K562 (cell line): ENCODE results near the gene OPRL1. TPM values are rescaled to one million over a fixed set of nuclear protein-coding genes. Genes with fewer than 3 reads are reported as not detected.

Experiments used
- ATAC-seq: fragments of 200-7000 bp; cut with Tn5 transposase; 3 replicates; pipeline ENCODE4 v1.9.1; 2020; ENCODE audit warnings: moderate library complexity
- BruUV-seq: library from RNA; stranded (reverse); fragments of 400-500 nt; replicated peaks from 2 replicates; lab custom pipeline; 2021; lab: Mats Ljungman, UMichigan
- CTCF ChIA-PET: fragments of 300-600 bp; formaldehyde crosslinking; extraction: SDS; loops from one replicate; lab custom pipeline; 2021; ENCODE audit warnings: low intra/inter-chr PET ratio; lab: Yijun Ruan, JAX
- POLR2A ChIA-PET: fragments of 300-600, 350-650 bp; sonication (Branson Sonifier 250); formaldehyde crosslinking; extraction: SDS; loops from one replicate; lab custom pipeline; 2021; ENCODE audit warnings: antibody characterized with exemption, inconsistent platforms; lab: Yijun Ruan, JAX
- DNase-seq, 4 experiments: peaks; one replicate each; pipeline versions ENCODE4 v3.0.0 to v3.0.0-alpha.2; 2011 to 2018; ENCODE audit warnings: low spot score in 3 of 4, mixed read lengths in 3 of 4; ENCODE audit errors: extremely low read depth in 1 of 4
- FAIRE-seq: peaks from 2 replicates; lab custom pipeline; 2011; peaks lifted over from hg19 to GRCh38; lab: Jason Lieb, UNC
- H2AFZ ChIP-seq: 2 replicates; pipeline ENCODE4 v1.6.0; 2011; ENCODE audit warnings: low read depth, low read length, control low read depth, inconsistent platforms
- H3K27ac ChIP-seq: fragments of 200-600 bp; 3 replicates; pipeline ENCODE4 v1.8.0; 2011; ENCODE audit warnings: low read depth, mild to moderate bottlenecking, control low read depth, inconsistent platforms, low read length, moderate library complexity, mixed read lengths; ENCODE audit errors: extremely low read depth
- H3K27me3 ChIP-seq, 2 experiments: fragments of 300-600 bp in 1 of 2; 2 replicates in 1 of 2; 3 replicates in 1 of 2; pipeline versions ENCODE4 v1.6.0 to v1.8.0; 2011; ENCODE audit warnings: inconsistent platforms in 2 of 2, low read length in 2 of 2, mild to moderate bottlenecking in 1 of 2, mixed read lengths in 1 of 2, moderate library complexity in 1 of 2; ENCODE audit not compliant: control insufficient read depth in 2 of 2, insufficient read depth in 2 of 2
- H3K36me3 ChIP-seq: fragments of 300-600 bp; 3 replicates; pipeline ENCODE4 v1.8.0; 2011; ENCODE audit warnings: mild to moderate bottlenecking, low read length, inconsistent platforms; ENCODE audit not compliant: control insufficient read depth, insufficient read depth
- H3K4me1 ChIP-seq, 2 experiments: fragments of 200-600 bp in 1 of 2; replicated peaks in 1 of 2; 2 replicates in 1 of 2; 3 replicates in 1 of 2; pipeline versions ENCODE4 v1.5.1 to v1.8.0; 2011; ENCODE audit warnings: inconsistent platforms in 2 of 2, low read length in 2 of 2, mild to moderate bottlenecking in 1 of 2, mixed read lengths in 1 of 2, moderate library complexity in 1 of 2; ENCODE audit not compliant: control insufficient read depth in 2 of 2, insufficient read depth in 2 of 2
- H3K4me2 ChIP-seq: 2 replicates; pipeline ENCODE4 v1.6.1; 2011; ENCODE audit warnings: low read length, control low read depth, inconsistent platforms, mixed read lengths; ENCODE audit not compliant: insufficient read depth
- H3K4me3 ChIP-seq: fragments of 200-600 bp; sonication (generic), shearing (Covaris generic); 2 replicates; pipeline ENCODE4 v1.5.1; 2016; ENCODE audit warnings: control low read depth, inconsistent platforms
- H3K79me2 ChIP-seq: fragments of 200-600 bp; 3 replicates; pipeline ENCODE4 v1.8.0; 2011; ENCODE audit warnings: low read length, inconsistent platforms; ENCODE audit not compliant: control insufficient read depth, insufficient read depth
- H3K9ac ChIP-seq, 2 experiments: 2 replicates each; pipeline versions ENCODE4 v1.6.0 to v1.6.1; 2011; ENCODE audit warnings: low read depth in 2 of 2, low read length in 2 of 2, control low read depth in 1 of 2, inconsistent platforms in 1 of 2, mild to moderate bottlenecking in 1 of 2, mixed read lengths in 1 of 2; ENCODE audit not compliant: insufficient read depth in 1 of 2
- H3K9me1 ChIP-seq: one replicate; pipeline ENCODE4 v1.6.0; 2011; ENCODE audit warnings: inconsistent platforms, mild to moderate bottlenecking, low read length, moderate library complexity; ENCODE audit not compliant: control insufficient read depth, insufficient read depth
- H3K9me3 ChIP-seq: replicated peaks from 2 replicates; pipeline ENCODE4 v1.5.1; 2011; ENCODE audit warnings: low read depth, low read length, inconsistent platforms; ENCODE audit not compliant: control insufficient read depth, insufficient read depth
- H4K20me1 ChIP-seq: replicated peaks from 2 replicates; pipeline ENCODE4 v1.6.1; 2011; ENCODE audit warnings: low read length, inconsistent platforms, mixed read lengths; ENCODE audit not compliant: control insufficient read depth, insufficient read depth
- MAFF ChIP-seq: IDR thresholded peaks from 2 replicates; pipeline ENCODE4 v1.6.1; 2012; ENCODE audit warnings: low read length, improper control_type of control experiment
- PML ChIP-seq: IDR thresholded peaks from 2 replicates; pipeline ENCODE4 v1.6.1; 2012; ENCODE audit warnings: low read length, inconsistent platforms
- RNF2 ChIP-seq: sonication (generic); IDR thresholded peaks from 2 replicates; pipeline ENCODE4 v1.6.1; 2016
- SMARCA4 ChIP-seq: fragments of 450-650 bp; IDR thresholded peaks from 2 replicates; pipeline ENCODE4 v1.6.1; 2016
- SRSF1 ChIP-seq: fragments of 200-400 bp; formaldehyde crosslinking; IDR thresholded peaks from 2 replicates; pipeline ENCODE4 v1.6.1; 2017; ENCODE audit warnings: mild to moderate bottlenecking, low read depth, low read length, moderate library complexity
- TOE1 ChIP-seq, 2 experiments: fragments of 450-650 bp in 1 of 2; sonication (generic) in 1 of 2; formaldehyde crosslinking in 1 of 2; IDR thresholded peaks; 2 replicates each; pipeline versions ENCODE4 v1.7.1 to v1.8.0; 2016 to 2022; ENCODE audit warnings: borderline replicate concordance in 2 of 2, mild to moderate bottlenecking in 2 of 2, antibody characterized with exemption in 1 of 2, inconsistent platforms in 1 of 2, low read depth in 1 of 2, missing genetic modification reagents in 1 of 2, moderate library complexity in 1 of 2
- ZFP1 ChIP-seq: fragments of 450-650 bp; formaldehyde crosslinking; IDR thresholded peaks from 2 replicates; pipeline ENCODE4 v1.4.0; 2020; ENCODE audit warnings: mild to moderate bottlenecking, mixed read lengths
- ZNF224 ChIP-seq: sonication (generic); formaldehyde crosslinking; IDR thresholded peaks from 2 replicates; pipeline ENCODE4 v1.8.0; 2022; ENCODE audit warnings: mild to moderate bottlenecking, missing genetic modification reagents
- WGBS: fragments of 100-300 bp; shearing (Covaris generic); methylation state at CpG from one replicate; pipeline ENCODE4 v1.1.6; 2016; ENCODE audit warnings: low coverage, mixed read lengths; ENCODE audit not compliant: insufficient coverage; ENCODE audit errors: missing lambda C conversion rate; 5-methylcytosine and 5-hydroxymethylcytosine counted together
- in situ Hi-C: fragments of 300-500 bp; cut with MboI; formaldehyde crosslinking; loops from 4 replicates; pipeline ENCODE4 v1.15.0; 2018; ENCODE audit warnings: inconsistent platforms, mixed read lengths
- intact Hi-C: fragments of 100-400 bp; cut with micrococcal nuclease; formaldehyde crosslinking; loops from 2 replicates; pipeline ENCODE4 v1.14.2; 2022
- polyA plus RNA-seq, 8 experiments: library from polyadenylated mRNA; depleted of rRNA in 4 of 8; stranded (reverse) in 5 of 8; unstranded in 3 of 8; fragments of >200 nt; fragmentation: Nextera tagmentation in 2 of 8; fragmentation: Illumina TruSeq in 1 of 8; extraction: Ambion mirVana in 2 of 8; extraction: Trizol in 1 of 8; gene quantifications; 2 replicates each; pipeline versions ENCODE4 v1.2.1 to v1.2.3, GENCODE V29; 2011 to 2014; ENCODE audit warnings: inconsistent platforms in 1 of 8, missing spikeins in 1 of 8
- total RNA-seq, 7 experiments: library from RNA; depleted of rRNA in 6 of 7; stranded (reverse); fragments of >200 nt in 6 of 7; fragmentation: Illumina TruSeq in 2 of 7; extraction: Trizol in 2 of 7; gene quantifications; 2 replicates each; pipeline versions ENCODE4 v1.2.1 to v1.2.3, GENCODE V29; 2011 to 2021; ENCODE audit warnings: low replicate concordance in 1 of 7
- TF ChIP-seq, protein P1 (sequence below), 2 experiments: fragments of 450-650 bp in 1 of 2; sonication (generic) in 1 of 2; formaldehyde crosslinking in 1 of 2; IDR thresholded peaks; 2 replicates each; pipeline versions ENCODE4 v1.7.1 to v1.9.0; 2016 to 2022; ENCODE audit warnings: inconsistent platforms in 1 of 2, mild to moderate bottlenecking in 1 of 2, missing genetic modification reagents in 1 of 2
- TF ChIP-seq, protein P2 (sequence below), 2 experiments: fragments of 450-650 bp; IDR thresholded peaks; 2 replicates each; pipeline ENCODE4 v1.6.1; 2018; ENCODE audit warnings: mild to moderate bottlenecking in 2 of 2, low read depth in 1 of 2; ENCODE audit not compliant: partially characterized antibody in 2 of 2

OPRL1 gene
- total and polyA plus RNA-seq, 9 of the 15 experiments (the other 6 are each of a cell fraction or from before 2014, with no cell fraction given), result 0.06 to 0.33 (median 0.11) TPM; not detected in 2

DNA sequence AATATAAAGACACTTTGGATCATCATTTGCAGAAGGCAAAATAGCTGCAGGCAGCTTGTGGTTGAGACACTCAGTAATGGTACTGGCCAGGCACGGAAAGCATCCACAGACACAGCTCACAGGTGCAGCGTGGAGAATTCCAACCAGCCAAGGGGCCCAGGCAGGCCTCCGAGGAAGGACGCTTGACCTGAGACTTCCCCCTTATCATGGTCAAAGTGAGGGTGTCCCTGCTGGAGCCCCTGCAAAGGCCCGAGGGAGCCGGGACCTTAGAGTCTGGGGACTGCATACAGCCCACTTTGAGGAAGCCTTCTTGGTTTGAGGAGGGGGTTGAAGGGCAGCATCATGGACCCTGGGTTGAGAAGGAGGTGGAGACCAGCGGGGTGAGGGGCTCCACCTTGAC is 69.3 kb downstream of the OPRL1 start:
- DNase-seq, result no peak
- no peak for ATAC-seq
- BruUV-seq, result no TSS peak
- H3K9me1 ChIP-seq, result no peaks in the 10 kb centered on the region
- no peak overlapping the region for H3K4me2 ChIP-seq
- no peak overlapping the region for H2AFZ ChIP-seq
- no peak overlapping the region for H3K9ac ChIP-seq
- in situ Hi-C loops (no loop called here), intact Hi-C loops (no loop called here)
- no peak overlapping the region for H3K4me3 ChIP-seq
- POLR2A ChIA-PET, result no interaction called here
- no peak for FAIRE-seq
- CTCF ChIA-PET, result no interaction called here
- H3K27ac ChIP-seq, result no peak overlapping the region
- H3K36me3 ChIP-seq, result no peaks in the 10 kb centered on the region
- H3K9me3 ChIP-seq, result peaks cover 14% of the 10 kb centered on the region
- H3K79me2 ChIP-seq, result no peaks in the 10 kb centered on the region
- 1% methylated on average over 7 of the region's 7 CpGs for WGBS
- H3K4me1 ChIP-seq, result peaks cover 0 to 5% of the 10 kb centered on the region in 2 experiments; a peak in 1 of 5 replicates
- no peaks in the 10 kb centered on the region for H4K20me1 ChIP-seq
- H3K27me3 ChIP-seq, result peaks cover 0 to 33% of the 10 kb centered on the region in 2 experiments; a peak in 3 of 5 replicates
- no peak for TF ChIP-seq SMARCA4
- TF ChIP-seq MAFF, result no peak
- no peak for TF ChIP-seq TOE1 (IDR thresholded peaks at IDR 0.05; ENCODE audit: borderline replicate concordance)
- TF ChIP-seq TOE1 (CRISPR knock-in tag; IDR thresholded peaks at IDR 0.05; ENCODE audit: borderline replicate concordance, low read depth), result no peak
- TF ChIP-seq, protein P1, sequence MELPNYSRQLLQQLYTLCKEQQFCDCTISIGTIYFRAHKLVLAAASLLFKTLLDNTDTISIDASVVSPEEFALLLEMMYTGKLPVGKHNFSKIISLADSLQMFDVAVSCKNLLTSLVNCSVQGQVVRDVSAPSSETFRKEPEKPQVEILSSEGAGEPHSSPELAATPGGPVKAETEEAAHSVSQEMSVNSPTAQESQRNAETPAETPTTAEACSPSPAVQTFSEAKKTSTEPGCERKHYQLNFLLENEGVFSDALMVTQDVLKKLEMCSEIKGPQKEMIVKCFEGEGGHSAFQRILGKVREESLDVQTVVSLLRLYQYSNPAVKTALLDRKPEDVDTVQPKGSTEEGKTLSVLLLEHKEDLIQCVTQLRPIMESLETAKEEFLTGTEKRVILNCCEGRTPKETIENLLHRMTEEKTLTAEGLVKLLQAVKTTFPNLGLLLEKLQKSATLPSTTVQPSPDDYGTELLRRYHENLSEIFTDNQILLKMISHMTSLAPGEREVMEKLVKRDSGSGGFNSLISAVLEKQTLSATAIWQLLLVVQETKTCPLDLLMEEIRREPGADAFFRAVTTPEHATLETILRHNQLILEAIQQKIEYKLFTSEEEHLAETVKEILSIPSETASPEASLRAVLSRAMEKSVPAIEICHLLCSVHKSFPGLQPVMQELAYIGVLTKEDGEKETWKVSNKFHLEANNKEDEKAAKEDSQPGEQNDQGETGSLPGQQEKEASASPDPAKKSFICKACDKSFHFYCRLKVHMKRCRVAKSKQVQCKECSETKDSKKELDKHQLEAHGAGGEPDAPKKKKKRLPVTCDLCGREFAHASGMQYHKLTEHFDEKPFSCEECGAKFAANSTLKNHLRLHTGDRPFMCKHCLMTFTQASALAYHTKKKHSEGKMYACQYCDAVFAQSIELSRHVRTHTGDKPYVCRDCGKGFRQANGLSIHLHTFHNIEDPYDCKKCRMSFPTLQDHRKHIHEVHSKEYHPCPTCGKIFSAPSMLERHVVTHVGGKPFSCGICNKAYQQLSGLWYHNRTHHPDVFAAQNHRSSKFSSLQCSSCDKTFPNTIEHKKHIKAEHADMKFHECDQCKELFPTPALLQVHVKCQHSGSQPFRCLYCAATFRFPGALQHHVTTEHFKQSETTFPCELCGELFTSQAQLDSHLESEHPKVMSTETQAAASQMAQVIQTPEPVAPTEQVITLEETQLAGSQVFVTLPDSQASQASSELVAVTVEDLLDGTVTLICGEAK (IDR thresholded peaks at IDR 0.05), result no peak
- TF ChIP-seq, protein P1 (CRISPR knock-in tag; IDR thresholded peaks at IDR 0.05), result no peak
- no peak for TF ChIP-seq ZNF224 (CRISPR knock-in tag)
- TF ChIP-seq, protein P2, sequence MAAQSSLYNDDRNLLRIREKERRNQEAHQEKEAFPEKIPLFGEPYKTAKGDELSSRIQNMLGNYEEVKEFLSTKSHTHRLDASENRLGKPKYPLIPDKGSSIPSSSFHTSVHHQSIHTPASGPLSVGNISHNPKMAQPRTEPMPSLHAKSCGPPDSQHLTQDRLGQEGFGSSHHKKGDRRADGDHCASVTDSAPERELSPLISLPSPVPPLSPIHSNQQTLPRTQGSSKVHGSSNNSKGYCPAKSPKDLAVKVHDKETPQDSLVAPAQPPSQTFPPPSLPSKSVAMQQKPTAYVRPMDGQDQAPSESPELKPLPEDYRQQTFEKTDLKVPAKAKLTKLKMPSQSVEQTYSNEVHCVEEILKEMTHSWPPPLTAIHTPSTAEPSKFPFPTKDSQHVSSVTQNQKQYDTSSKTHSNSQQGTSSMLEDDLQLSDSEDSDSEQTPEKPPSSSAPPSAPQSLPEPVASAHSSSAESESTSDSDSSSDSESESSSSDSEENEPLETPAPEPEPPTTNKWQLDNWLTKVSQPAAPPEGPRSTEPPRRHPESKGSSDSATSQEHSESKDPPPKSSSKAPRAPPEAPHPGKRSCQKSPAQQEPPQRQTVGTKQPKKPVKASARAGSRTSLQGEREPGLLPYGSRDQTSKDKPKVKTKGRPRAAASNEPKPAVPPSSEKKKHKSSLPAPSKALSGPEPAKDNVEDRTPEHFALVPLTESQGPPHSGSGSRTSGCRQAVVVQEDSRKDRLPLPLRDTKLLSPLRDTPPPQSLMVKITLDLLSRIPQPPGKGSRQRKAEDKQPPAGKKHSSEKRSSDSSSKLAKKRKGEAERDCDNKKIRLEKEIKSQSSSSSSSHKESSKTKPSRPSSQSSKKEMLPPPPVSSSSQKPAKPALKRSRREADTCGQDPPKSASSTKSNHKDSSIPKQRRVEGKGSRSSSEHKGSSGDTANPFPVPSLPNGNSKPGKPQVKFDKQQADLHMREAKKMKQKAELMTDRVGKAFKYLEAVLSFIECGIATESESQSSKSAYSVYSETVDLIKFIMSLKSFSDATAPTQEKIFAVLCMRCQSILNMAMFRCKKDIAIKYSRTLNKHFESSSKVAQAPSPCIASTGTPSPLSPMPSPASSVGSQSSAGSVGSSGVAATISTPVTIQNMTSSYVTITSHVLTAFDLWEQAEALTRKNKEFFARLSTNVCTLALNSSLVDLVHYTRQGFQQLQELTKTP (IDR thresholded peaks at IDR 0.05; ENCODE audit: low read depth in 1 of 2, partially characterized antibody in 2 of 2), result no peak
- TF ChIP-seq SRSF1, result no peak
- no peak for TF ChIP-seq RNF2
- TF ChIP-seq PML, result no peak
- TF ChIP-seq ZFP1, result no peak
